Measurements from ENCODE around the gene ATP2A3. TPM values are rescaled to one million over a fixed set of nuclear protein-coding genes. Genes with fewer than 3 reads are reported as not detected.
"Not testable (repeated sequence)": the region's sequence is repeated elsewhere in the genome, so short reads cannot be mapped to it uniquely, and the experiment has no call there.

The ATP2A3 gene
- total RNA-seq, 1 donor from 2014 or later = 1.5 TPM

GRCh38 chr17:3950584-3950983 is 13.7 kb downstream of the ATP2A3 start:
- H3K9ac ChIP-seq (ENCODE audit: low read length) = no peak overlapping the region
- no peak overlapping the region for H2AFZ ChIP-seq (ENCODE audit: low read depth, low read length)
- Mint-ChIP-seq H3K9me3 (ENCODE audit: unreplicated experiment) (no peaks in the 10 kb centered on the region), H3K4me3 (ENCODE audit: unreplicated experiment) (no peak overlapping the region), H3K36me3 (ENCODE audit: low read depth, unreplicated experiment) (no peaks in the 10 kb centered on the region), H3K27me3 (ENCODE audit: low read depth, unreplicated experiment) (peaks cover 17% of the 10 kb centered on the region), H3K4me1 (ENCODE audit: low read depth, unreplicated experiment) (no peaks in the 10 kb centered on the region), H3K27ac (ENCODE audit: unreplicated experiment) (no peak overlapping the region)
- FAIRE-seq (no peak), DNase-seq (ENCODE audit: low read depth) (no peak)
- no peaks in the 10 kb centered on the region for H3K36me3 ChIP-seq (ENCODE audit: insufficient read depth, low read length)
- H3K27me3 ChIP-seq (ENCODE audit: insufficient read depth, low read length) = no peaks in the 10 kb centered on the region
- H3K4me2 ChIP-seq (ENCODE audit: low read length) = no peak overlapping the region
- no peak overlapping the region for H3K27ac ChIP-seq (ENCODE audit: low read depth, low read length)
- H3K79me2 ChIP-seq (ENCODE audit: insufficient read depth, low read length) = no peaks in the 10 kb centered on the region
- H3K9me3 ChIP-seq (ENCODE audit: insufficient read depth, low read depth, low read length) = no peaks in the 10 kb centered on the region
- H3K4me1 ChIP-seq (ENCODE audit: insufficient read depth, low read length) = no peaks in the 10 kb centered on the region
- H4K20me1 ChIP-seq (ENCODE audit: insufficient read depth, low read length) = no peaks in the 10 kb centered on the region
- H3K4me3 ChIP-seq (ENCODE audit: insufficient read depth, low read depth, low read length) = no peak overlapping the region
- TF ChIP-seq EZH2 (IDR thresholded peaks at IDR 0.05; ENCODE audit: insufficient read depth, low read length) (no peak), CTCF (IDR thresholded peaks at IDR 0.05; ENCODE audit: insufficient read depth, low read depth, low read length) (no peak)

GRCh38 chr17:3949418-3949817 is 14.8 kb downstream of the ATP2A3 start:
- H3K27me3 Mint-ChIP-seq (ENCODE audit: low read depth, unreplicated experiment) = peaks cover 13% of the 10 kb centered on the region
- H3K36me3 Mint-ChIP-seq (ENCODE audit: low read depth, unreplicated experiment) = no peaks in the 10 kb centered on the region
- H3K4me1 ChIP-seq (ENCODE audit: insufficient read depth, low read length) = no peaks in the 10 kb centered on the region
- no peaks in the 10 kb centered on the region for H3K79me2 ChIP-seq (ENCODE audit: insufficient read depth, low read length)
- TF ChIP-seq EZH2 (IDR thresholded peaks at IDR 0.05; ENCODE audit: insufficient read depth, low read length) (no peak), CTCF (IDR thresholded peaks at IDR 0.05; ENCODE audit: insufficient read depth, low read depth, low read length) (no peak)
- H3K36me3 ChIP-seq (ENCODE audit: insufficient read depth, low read length) = no peaks in the 10 kb centered on the region
- DNase-seq (ENCODE audit: low read depth) (no peak), FAIRE-seq (no peak)
- H3K27ac Mint-ChIP-seq (ENCODE audit: unreplicated experiment) = no peak overlapping the region
- no peak overlapping the region for H2AFZ ChIP-seq (ENCODE audit: low read depth, low read length)
- H3K27me3 ChIP-seq (ENCODE audit: insufficient read depth, low read length) = no peaks in the 10 kb centered on the region
- H3K9me3 Mint-ChIP-seq (ENCODE audit: unreplicated experiment) = no peaks in the 10 kb centered on the region
- H3K9me3 ChIP-seq (ENCODE audit: insufficient read depth, low read depth, low read length) = no peaks in the 10 kb centered on the region
- H4K20me1 ChIP-seq (ENCODE audit: insufficient read depth, low read length) = no peaks in the 10 kb centered on the region
- H3K4me2 ChIP-seq (ENCODE audit: low read length) = no peak overlapping the region
- H3K4me1 Mint-ChIP-seq (ENCODE audit: low read depth, unreplicated experiment) = no peaks in the 10 kb centered on the region
- H3K27ac ChIP-seq (ENCODE audit: low read depth, low read length) = no peak overlapping the region
- no peak overlapping the region for H3K9ac ChIP-seq (ENCODE audit: low read length)
- no peak overlapping the region for H3K4me3 ChIP-seq (ENCODE audit: insufficient read depth, low read depth, low read length)
- H3K4me3 Mint-ChIP-seq (ENCODE audit: unreplicated experiment) = no peak overlapping the region

GRCh38 chr17:3948551-3948950 is 15.7 kb downstream of the ATP2A3 start:
- not testable (repeated sequence) for H2AFZ ChIP-seq (ENCODE audit: low read depth, low read length); H3K27ac ChIP-seq (ENCODE audit: low read depth, low read length); DNase-seq (ENCODE audit: low read depth); H3K4me2 ChIP-seq (ENCODE audit: low read length); H3K4me1 ChIP-seq (ENCODE audit: insufficient read depth, low read length); H3K4me3 ChIP-seq (ENCODE audit: insufficient read depth, low read depth, low read length); H3K36me3 Mint-ChIP-seq (ENCODE audit: low read depth, unreplicated experiment); H3K9ac ChIP-seq (ENCODE audit: low read length); H3K4me3 Mint-ChIP-seq (ENCODE audit: unreplicated experiment); H3K27me3 ChIP-seq (ENCODE audit: insufficient read depth, low read length); H3K9me3 ChIP-seq (ENCODE audit: insufficient read depth, low read depth, low read length); FAIRE-seq; H3K9me3 Mint-ChIP-seq (ENCODE audit: unreplicated experiment); H3K4me1 Mint-ChIP-seq (ENCODE audit: low read depth, unreplicated experiment); H3K27ac Mint-ChIP-seq (ENCODE audit: unreplicated experiment); H3K36me3 ChIP-seq (ENCODE audit: insufficient read depth, low read length); H4K20me1 ChIP-seq (ENCODE audit: insufficient read depth, low read length); H3K79me2 ChIP-seq (ENCODE audit: insufficient read depth, low read length)
- H3K27me3 Mint-ChIP-seq (ENCODE audit: low read depth, unreplicated experiment) = peaks cover 20% of the 10 kb centered on the region

Measured in astrocyte (in vitro differentiated cells and primary cell).